ENCODE measurements around the gene RAB1B. TPM values are rescaled to one million over a fixed set of nuclear protein-coding genes. Genes with fewer than 3 reads are reported as not detected.
A peak's percentile ranks its signal among the peaks of the same experiment; 100 is the strongest.

Gene RAB1B
- total and polyA plus RNA-seq, 2 experiments from 2014 or later: 17.3 to 103 TPM

GRCh38 chr11:66313321-66314185 lies 45.1 kb downstream of the RAB1B start:
- H3K27ac ChIP-seq: peak overlapping the region; percentile 87
- H3K27me3 ChIP-seq: no peaks in the 10 kb centered on the region
- peak overlapping the region; percentile 4 for H3K4me3 ChIP-seq
- no peaks in the 10 kb centered on the region for H3K9me3 ChIP-seq (ENCODE audit: low read depth)
- TF ChIP-seq CTCF (IDR thresholded peaks at IDR 0.05; ENCODE audit: low read depth, low read length): peak; percentile 39
- peaks cover 28% of the 10 kb centered on the region for H3K4me1 ChIP-seq (ENCODE audit: low read depth)
- H3K36me3 ChIP-seq: no peaks in the 10 kb centered on the region
- DNase-seq (ENCODE audit: low read depth in 1 of 2, low spot score in 1 of 2): peak; percentile 54 to 74

DNA sequence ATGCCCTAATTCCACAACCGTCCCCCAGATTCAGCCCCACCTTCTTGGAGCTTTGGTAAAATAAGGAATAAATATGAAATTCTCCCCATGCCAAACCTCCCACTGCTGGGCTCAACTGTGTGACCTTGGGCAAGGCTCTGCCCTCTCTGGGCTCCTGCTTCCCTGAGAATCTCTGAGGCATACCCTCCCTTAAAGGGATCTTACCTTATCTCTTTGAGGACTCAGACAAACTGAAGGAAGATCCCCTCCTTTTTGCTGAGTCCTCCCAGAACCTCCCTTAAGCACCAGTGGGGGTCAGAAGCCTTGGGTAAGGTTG lies 45.7 kb downstream of the RAB1B start:
- peak overlapping the region; percentile 87 for H3K27ac ChIP-seq

DNA sequence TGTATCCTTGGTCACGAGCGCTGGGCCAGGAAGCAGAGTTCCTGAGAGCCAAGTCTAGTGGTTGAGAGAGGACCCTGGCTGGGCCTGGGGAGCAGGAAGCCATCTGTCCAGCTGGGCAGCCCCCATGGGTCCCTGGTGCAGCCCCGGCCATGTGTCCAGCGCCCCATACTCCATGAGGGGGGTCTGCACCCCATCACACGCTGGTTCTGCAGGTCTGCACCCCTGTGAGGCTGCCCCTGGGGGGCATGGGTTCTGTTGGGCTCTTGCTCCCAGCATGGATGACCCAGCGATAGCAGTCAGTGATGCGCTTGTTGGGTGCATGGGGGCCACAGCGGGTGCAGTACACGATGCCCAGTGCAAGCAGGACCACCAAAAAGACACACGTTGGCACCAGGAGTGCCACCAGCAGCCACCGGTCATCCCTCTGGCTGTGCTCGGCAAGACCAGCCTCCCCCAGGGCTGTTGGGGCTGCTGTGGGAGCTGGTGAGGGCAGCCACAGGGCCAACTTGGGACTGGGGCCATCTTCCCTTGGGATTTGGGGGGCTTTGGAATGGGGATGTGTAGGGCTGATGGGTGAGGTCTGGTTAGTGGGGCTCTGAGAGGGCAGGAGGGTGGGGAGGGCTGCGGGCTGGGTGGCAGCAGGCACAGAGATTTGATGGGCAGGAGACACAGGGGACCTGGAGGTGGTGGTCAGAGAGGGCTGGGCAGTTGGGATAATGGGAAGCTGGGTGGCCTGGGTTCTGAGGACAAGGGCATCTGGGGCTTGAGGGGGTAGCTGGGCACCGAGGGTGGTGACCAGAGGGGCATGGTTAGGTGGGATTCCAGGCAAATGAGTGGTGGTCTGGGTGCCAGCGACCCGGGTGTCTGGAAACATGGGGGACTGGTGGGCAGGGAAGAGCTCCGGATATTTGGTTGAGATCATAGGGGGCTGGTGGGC lies 46.4 kb downstream of the RAB1B start:
- H3K27ac ChIP-seq: peak overlapping the region; percentile 87
- no peaks in the 10 kb centered on the region for H3K36me3 ChIP-seq
- no peak for DNase-seq (ENCODE audit: low read depth in 1 of 2, low spot score in 1 of 2)
- TF ChIP-seq CTCF (IDR thresholded peaks at IDR 0.05; ENCODE audit: low read depth, low read length): no peak
- H3K4me1 ChIP-seq (ENCODE audit: low read depth): peaks cover 28% of the 10 kb centered on the region
- no peaks in the 10 kb centered on the region for H3K9me3 ChIP-seq (ENCODE audit: low read depth)
- H3K27me3 ChIP-seq: no peaks in the 10 kb centered on the region
- no peak overlapping the region for H3K4me3 ChIP-seq

More for the DNA sequence above, 45.7 kb downstream of the RAB1B start:
- TF ChIP-seq CTCF (IDR thresholded peaks at IDR 0.05; ENCODE audit: low read depth, low read length): no peak
- H3K27me3 ChIP-seq: no peaks in the 10 kb centered on the region
- no peaks in the 10 kb centered on the region for H3K9me3 ChIP-seq (ENCODE audit: low read depth)
- no peak for DNase-seq (ENCODE audit: low read depth in 1 of 2, low spot score in 1 of 2)
- peaks cover 28% of the 10 kb centered on the region for H3K4me1 ChIP-seq (ENCODE audit: low read depth)
- H3K4me3 ChIP-seq: no peak overlapping the region
- H3K36me3 ChIP-seq: no peaks in the 10 kb centered on the region

- DNase-seq (ENCODE audit: low read depth in 1 of 2, low spot score in 1 of 2): no peak
- H3K27me3 ChIP-seq: no peaks in the 10 kb centered on the region
- no peak overlapping the region for H3K4me3 ChIP-seq
- no peaks in the 10 kb centered on the region for H3K36me3 ChIP-seq
- H3K4me1 ChIP-seq (ENCODE audit: low read depth): peaks cover 28% of the 10 kb centered on the region
- no peaks in the 10 kb centered on the region for H3K9me3 ChIP-seq (ENCODE audit: low read depth)
- H3K27ac ChIP-seq: no peak overlapping the region
- TF ChIP-seq CTCF (IDR thresholded peaks at IDR 0.05; ENCODE audit: low read depth, low read length): no peak
Observed at GRCh38 chr11:66315498-66315885, 47.1 kb downstream of the RAB1B start.

DNA sequence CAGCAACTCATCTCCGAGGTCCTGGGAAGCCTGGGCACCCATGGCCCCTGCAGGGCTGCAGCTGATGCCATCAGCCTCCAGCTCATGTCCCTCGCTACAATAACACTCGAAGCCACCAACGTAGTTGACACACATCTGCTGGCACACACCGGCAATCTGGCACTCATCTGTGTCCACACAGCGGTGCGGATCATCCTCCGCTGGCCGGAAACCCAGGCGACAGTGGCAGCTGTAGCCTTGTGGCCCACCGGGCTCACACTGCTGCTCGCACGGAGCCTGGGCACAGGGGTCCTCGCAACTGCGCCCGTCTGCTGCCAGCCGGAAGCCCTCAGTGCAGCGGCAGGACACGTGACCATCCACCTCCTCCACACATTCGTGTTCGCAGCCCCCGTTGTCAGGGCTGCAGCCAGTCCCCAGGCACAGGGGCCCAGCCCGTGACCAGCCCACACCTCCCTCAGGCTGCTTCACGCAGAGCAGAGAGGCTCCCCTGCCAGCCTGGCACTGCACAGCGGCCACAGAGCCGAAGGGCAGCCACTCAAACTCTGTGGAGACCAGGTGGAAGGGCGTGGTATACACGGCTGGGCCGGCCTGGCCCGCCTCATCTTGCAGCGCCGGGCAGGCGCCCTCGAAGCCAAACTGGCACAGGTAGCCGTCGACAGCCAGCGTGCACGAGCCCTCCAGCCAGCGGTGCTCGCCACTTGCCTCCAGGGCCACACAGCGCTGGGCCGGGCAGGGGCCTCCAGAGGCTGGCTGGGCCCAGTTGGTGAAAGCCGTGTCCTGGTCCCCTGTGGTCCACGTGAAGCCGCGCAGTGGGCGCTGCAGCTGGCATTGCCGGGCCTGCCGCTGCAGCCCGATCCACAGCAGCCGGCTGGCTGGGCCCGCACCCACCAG lies 47.7 kb downstream of the RAB1B start:
- TF ChIP-seq CTCF (IDR thresholded peaks at IDR 0.05; ENCODE audit: low read depth, low read length): no peak
- peak in 1 of 2 donors; percentile 20 for DNase-seq (ENCODE audit: low read depth in 1 of 2, low spot score in 1 of 2)
- Histone ChIP-seq H3K4me3 (no peak overlapping the region), H3K27ac (no peak overlapping the region), H3K9me3 (ENCODE audit: low read depth) (no peaks in the 10 kb centered on the region), H3K27me3 (no peaks in the 10 kb centered on the region), H3K4me1 (ENCODE audit: low read depth) (peaks cover 26% of the 10 kb centered on the region), H3K36me3 (no peaks in the 10 kb centered on the region)

All from cardiac muscle cell (in vitro differentiated cells and primary cell).